ENCODE results near the gene NDUFS7. TPM values are rescaled to one million over a fixed set of nuclear protein-coding genes. Genes with fewer than 3 reads are reported as not detected.
A peak's percentile ranks its signal among the peaks of the same experiment; 100 is the strongest.

The NDUFS7 gene
- total and polyA plus RNA-seq, 9 of the 15 experiments (the other 6 are each of a cell fraction or from before 2014, with no cell fraction given), result 6.0 to 271 (median 60.6) TPM

DNA sequence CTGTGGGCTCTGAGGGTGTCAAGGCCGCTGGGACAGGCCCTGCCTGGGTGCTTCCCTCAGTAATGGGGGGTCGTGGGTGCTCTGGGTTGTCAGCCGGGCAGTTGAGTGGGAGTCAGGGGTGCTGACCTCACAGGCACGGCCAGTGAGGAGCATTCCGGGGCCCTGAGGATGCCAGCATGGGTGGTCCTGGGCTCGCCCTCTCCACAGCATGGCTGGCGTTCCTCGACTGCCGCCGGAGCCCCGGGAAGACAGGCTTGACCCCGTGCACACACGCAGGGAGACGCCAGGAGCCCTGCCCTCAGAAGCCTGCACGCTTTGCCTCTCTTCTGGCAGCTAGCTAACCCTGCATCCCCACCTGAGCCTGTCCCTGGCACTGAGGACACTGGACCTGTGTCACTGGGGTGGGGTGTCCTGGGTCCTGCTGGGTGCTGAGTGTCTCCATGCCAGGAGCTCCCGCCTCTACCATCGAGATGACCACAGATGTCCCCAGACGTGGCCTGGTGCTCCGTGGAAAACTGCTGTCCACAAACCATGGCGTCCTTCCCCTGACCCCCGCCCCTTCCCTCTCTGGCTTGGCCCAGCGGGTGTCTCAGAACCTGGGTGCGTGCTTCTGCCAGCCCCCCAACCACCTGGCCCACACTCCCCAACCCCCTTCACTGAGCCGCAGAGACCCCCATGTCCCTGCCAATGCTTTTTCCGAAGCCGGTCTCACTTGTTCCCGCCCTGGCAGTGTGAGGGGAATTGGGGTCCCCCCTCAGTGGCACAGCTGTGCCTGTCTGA, 4.4 kb upstream of the NDUFS7 start:
- CTCF ChIA-PET (ENCODE audit: low intra/inter-chr PET ratio), result no interaction called here
- H2AFZ ChIP-seq (ENCODE audit: low read depth, low read length), result no peak overlapping the region
- H3K9ac ChIP-seq (ENCODE audit: insufficient read depth in 1 of 2, low read depth in 2 of 2, low read length in 2 of 2), result peak overlapping the region in 1 of 2 experiments; percentile 26; a peak in 2 of 4 replicates
- H4K20me1 ChIP-seq (replicated peaks; ENCODE audit: control insufficient read depth, insufficient read depth, low read length), result no peaks in the 10 kb centered on the region; the same call in 1 of the 2 replicates
- no peak overlapping the region for H3K27ac ChIP-seq (ENCODE audit: extremely low read depth, low read depth, low read length)
- peaks cover 0 to 40% of the 10 kb centered on the region in 2 experiments; a peak in 2 of 5 replicates for H3K4me1 ChIP-seq (replicated peaks in 1 of 2; ENCODE audit: control insufficient read depth in 2 of 2, insufficient read depth in 2 of 2, low read length in 2 of 2)
- POLR2A ChIA-PET, result no interaction called here
- in situ Hi-C loops (cut with MboI) (no loop called here), intact Hi-C loops (cut with micrococcal nuclease) (no loop called here)
- H3K36me3 ChIP-seq (ENCODE audit: control insufficient read depth, insufficient read depth, low read length), result peaks cover 21% of the 10 kb centered on the region; the same call in 2 of the 3 replicates
- DNase-seq (ENCODE audit: extremely low read depth in 1 of 4, low spot score in 3 of 4) (no peak), FAIRE-seq (no peak), ATAC-seq (no peak)
- H3K9me1 ChIP-seq (ENCODE audit: control insufficient read depth, insufficient read depth, low read length), result no peaks in the 10 kb centered on the region
- peak; percentile 43 for TF ChIP-seq POLR2G (IDR thresholded peaks at IDR 0.05; ENCODE audit: low read depth, low read length)
- TF ChIP-seq TAF1 (IDR thresholded peaks at IDR 0.05; ENCODE audit: control insufficient read depth, extremely low read depth, insufficient read depth, low read length, severe bottlenecking), result no peak
- no peak overlapping the region for H3K4me2 ChIP-seq (ENCODE audit: insufficient read depth, low read length)
- H3K27me3 ChIP-seq (ENCODE audit: control insufficient read depth in 2 of 2, insufficient read depth in 2 of 2, low read length in 2 of 2), result no peaks in the 10 kb centered on the region
- BruUV-seq (replicated peaks), result no TSS peak
- no peaks in the 10 kb centered on the region for H3K9me3 ChIP-seq (replicated peaks; ENCODE audit: control insufficient read depth, insufficient read depth, low read depth, low read length)
- peaks cover 6% of the 10 kb centered on the region for H3K79me2 ChIP-seq (ENCODE audit: control insufficient read depth, insufficient read depth, low read length)
- no peak overlapping the region for H3K4me3 ChIP-seq
- WGBS (ENCODE audit: insufficient coverage, low coverage, missing lambda C conversion rate), result 60% methylated on average over 22 of the region's 27 CpGs

DNA sequence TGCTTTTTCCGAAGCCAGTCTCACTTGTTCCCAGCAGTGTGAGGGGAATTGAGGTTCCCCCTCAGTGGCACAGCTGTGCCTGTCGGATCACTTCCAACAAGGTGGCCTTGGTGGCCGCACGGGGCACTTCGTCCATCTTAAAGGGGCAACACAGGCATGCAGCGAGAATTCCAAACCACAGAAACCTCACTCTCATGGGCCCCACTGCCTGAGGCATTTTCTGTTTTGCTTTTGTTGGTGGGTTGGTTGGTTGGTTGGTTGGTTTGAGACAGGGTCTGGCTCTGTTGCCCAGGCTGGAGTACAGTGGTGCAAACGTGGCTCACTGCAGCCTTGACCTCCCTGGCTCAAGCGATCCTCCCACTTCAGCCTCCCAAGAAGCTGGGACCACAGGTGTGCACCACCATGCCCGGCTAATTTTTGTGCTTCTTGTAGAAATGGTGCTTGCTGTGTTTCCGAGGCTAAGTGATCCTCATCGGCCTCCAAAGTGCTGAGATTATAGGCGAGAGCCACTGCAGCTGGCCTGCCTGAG, 3.7 kb upstream of the NDUFS7 start:
- peak overlapping the region in 1 of 2 experiments; percentile 65; a peak in 1 of 4 replicates for H3K9ac ChIP-seq (ENCODE audit: insufficient read depth in 1 of 2, low read depth in 2 of 2, low read length in 2 of 2)
- POLR2A ChIA-PET, result interaction anchor here (0.6 to 0.9 kb wide), 3 partner anchors 14 to 805 kb away, joined by 3 to 4 read pairs (median 3); no protein-coding TSS in a partner anchor
- peaks cover 0 to 44% of the 10 kb centered on the region in 2 experiments; a peak in 2 of 5 replicates for H3K4me1 ChIP-seq (replicated peaks in 1 of 2; ENCODE audit: control insufficient read depth in 2 of 2, insufficient read depth in 2 of 2, low read length in 2 of 2)
- no peak for FAIRE-seq
- no peak for TF ChIP-seq SMARCA5 (IDR thresholded peaks at IDR 0.05)
- TF ChIP-seq PHB2 (IDR thresholded peaks at IDR 0.05; ENCODE audit: low read depth), result no peak
- no peak overlapping the region for H3K4me2 ChIP-seq (ENCODE audit: insufficient read depth, low read length)
- H3K27me3 ChIP-seq (ENCODE audit: control insufficient read depth in 2 of 2, insufficient read depth in 2 of 2, low read length in 2 of 2), result no peaks in the 10 kb centered on the region
- H3K4me3 ChIP-seq, result no peak overlapping the region
- no peak for DNase-seq (ENCODE audit: extremely low read depth in 1 of 4, low spot score in 3 of 4)
- no TSS peak for BruUV-seq (replicated peaks)
- 39% methylated on average over 11 of the region's 12 CpGs for WGBS (ENCODE audit: insufficient coverage, low coverage, missing lambda C conversion rate)
- H3K27ac ChIP-seq (ENCODE audit: extremely low read depth, low read depth, low read length), result no peak overlapping the region
- intact Hi-C loops (cut with micrococcal nuclease), result no loop called here
- CTCF ChIA-PET (ENCODE audit: low intra/inter-chr PET ratio), result no interaction called here
- H3K36me3 ChIP-seq (ENCODE audit: control insufficient read depth, insufficient read depth, low read length), result peaks cover 21% of the 10 kb centered on the region; the same call in 1 of the 3 replicates
- H3K9me3 ChIP-seq (replicated peaks; ENCODE audit: control insufficient read depth, insufficient read depth, low read depth, low read length), result no peaks in the 10 kb centered on the region
- in situ Hi-C loops (cut with MboI), result loop anchor here (5.0 kb wide), 1 partner anchor 103 kb away; the partner anchor contains the start of gene FAM174C
- ATAC-seq, result no peak
- no peaks in the 10 kb centered on the region; the same call in 1 of the 2 replicates for H4K20me1 ChIP-seq (replicated peaks; ENCODE audit: control insufficient read depth, insufficient read depth, low read length)
- H2AFZ ChIP-seq (ENCODE audit: low read depth, low read length), result no peak overlapping the region
- peaks cover 13% of the 10 kb centered on the region for H3K79me2 ChIP-seq (ENCODE audit: control insufficient read depth, insufficient read depth, low read length)
- H3K9me1 ChIP-seq (ENCODE audit: control insufficient read depth, insufficient read depth, low read length), result no peaks in the 10 kb centered on the region
